Duodenal mucosa (tissue), 2 donors: ENCODE measurements around the gene CARMIL1.

Experiments
- H3K27ac ChIP-seq: one replicate; pipeline ENCODE4 v1.7.0; 2013; ENCODE audit warnings: low read depth, low read length
- H3K27me3 ChIP-seq, 2 donors: one replicate each; pipeline ENCODE4 v1.7.0; 2013; ENCODE audit warnings: low read length in 2 of 2, control low read depth in 1 of 2; ENCODE audit not compliant: insufficient read depth in 2 of 2, control insufficient read depth in 1 of 2
- H3K36me3 ChIP-seq, 2 donors: one replicate each; pipeline ENCODE4 v1.7.0; 2013; ENCODE audit warnings: low read length in 2 of 2, control low read depth in 1 of 2; ENCODE audit not compliant: insufficient read depth in 2 of 2, control insufficient read depth in 1 of 2
- H3K4me1 ChIP-seq, 2 donors: one replicate each; pipeline ENCODE4 v1.7.0; 2013; ENCODE audit warnings: low read length in 2 of 2, control low read depth in 1 of 2; ENCODE audit not compliant: insufficient read depth in 2 of 2, control insufficient read depth in 1 of 2
- H3K4me3 ChIP-seq, 2 donors: one replicate each; pipeline ENCODE4 v1.7.0; 2013; ENCODE audit warnings: low read length in 2 of 2, low read depth in 1 of 2
- H3K9ac ChIP-seq, 2 donors: one replicate each; pipeline ENCODE4 v1.7.0; 2013; ENCODE audit warnings: low read length in 2 of 2, low read depth in 1 of 2
- H3K9me3 ChIP-seq, 2 donors: one replicate each; pipeline ENCODE4 v1.7.0; 2013; ENCODE audit warnings: low read length in 2 of 2, control low read depth in 1 of 2; ENCODE audit not compliant: control insufficient read depth in 1 of 2

Gene CARMIL1

DNA sequence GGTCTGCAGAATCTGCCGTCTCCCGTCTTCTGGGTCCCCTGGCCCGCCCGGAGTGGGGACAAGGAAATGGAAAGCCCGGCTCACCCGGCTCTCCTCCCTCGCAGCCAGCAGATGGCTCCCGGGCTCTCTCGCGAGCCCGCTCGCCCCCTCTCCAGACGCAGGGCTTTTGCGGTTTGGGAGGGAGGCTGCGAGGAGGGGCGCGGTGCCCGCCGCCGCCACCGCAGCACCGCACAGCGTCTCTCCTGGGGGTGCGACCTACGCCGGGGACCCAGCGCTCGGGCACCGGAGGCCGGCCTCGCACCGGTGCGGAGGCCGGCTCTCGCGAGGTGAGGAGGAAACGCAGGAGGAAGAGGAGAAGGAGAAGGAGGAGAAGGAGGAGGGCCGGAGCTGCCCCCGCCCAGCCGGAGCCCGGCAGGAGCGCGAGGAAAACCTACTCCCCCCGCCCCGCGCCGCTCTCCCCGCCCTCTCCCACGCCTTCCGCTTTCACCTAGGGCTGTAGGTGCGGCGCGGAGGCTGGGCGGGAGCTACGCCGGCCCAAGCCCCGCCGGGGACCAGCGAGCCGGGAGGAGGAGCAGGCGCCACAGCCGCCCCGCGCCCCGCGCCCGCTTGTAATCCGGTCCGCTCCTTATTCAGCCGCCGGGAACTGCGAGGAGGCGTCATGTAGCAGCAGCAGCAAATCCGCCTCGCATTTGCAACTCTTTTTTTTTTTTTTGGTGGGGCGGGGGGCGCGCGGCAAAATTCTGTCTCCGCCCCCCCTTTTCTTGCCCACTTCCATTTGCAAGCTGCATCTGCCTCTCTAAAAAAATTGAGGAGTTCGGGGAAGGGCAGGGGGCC, at the start of gene CARMIL1:
CARMIL1 (plus strand) TSS at position 461 of the 834 bp plus-strand sequence. CDS start 422 bp downstream, outside the sequence.
- Histone ChIP-seq H3K27me3 (no peaks in the 10 kb centered on the region), H3K9ac (peak within 1 kb of the TSS; percentile 89 to 93), H3K9me3 (no peaks in the 10 kb centered on the region), H3K27ac (peak within 1 kb of the TSS; percentile 82), H3K36me3 (no peaks in the 10 kb centered on the region), H3K4me3 (peak within 1 kb of the TSS; percentile 91 to 92), H3K4me1 (peaks cover 25 to 35% of the 10 kb centered on the region in 2 donors)

DNA sequence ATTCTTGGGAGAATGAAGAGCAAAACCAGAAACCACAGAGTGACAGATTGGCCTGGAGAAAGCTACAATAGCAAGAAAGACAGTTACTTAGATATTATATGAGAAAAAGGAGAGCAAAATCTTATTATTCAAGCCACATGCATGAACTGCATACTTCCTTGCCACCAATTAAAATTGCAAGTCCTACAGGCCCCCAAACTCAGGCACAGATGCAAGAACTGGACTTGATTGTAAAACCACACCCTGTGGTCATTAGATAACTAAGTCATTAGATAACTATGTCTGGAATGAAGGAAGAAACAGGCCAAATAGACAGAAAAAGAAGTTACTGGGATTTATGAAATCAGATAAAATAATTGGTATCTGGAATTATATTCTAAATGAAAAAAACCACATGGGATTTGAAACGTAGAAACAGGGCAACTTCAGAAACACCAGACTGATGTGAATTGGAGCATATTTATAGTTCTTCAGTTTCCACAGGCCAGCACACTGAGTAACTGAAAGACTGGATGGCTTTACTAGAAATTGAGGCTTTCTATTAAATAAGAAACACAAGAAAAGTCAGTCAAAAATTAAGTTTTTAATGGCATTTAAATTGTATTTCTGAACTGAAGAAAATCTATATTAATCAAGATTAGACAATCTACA, 49.4 kb upstream of the CARMIL1 start:
- no peak overlapping the region for H3K27ac ChIP-seq
- no peak overlapping the region for H3K4me3 ChIP-seq
- H3K4me1 ChIP-seq: no peaks in the 10 kb centered on the region
- H3K27me3 ChIP-seq: no peaks in the 10 kb centered on the region
- H3K9ac ChIP-seq: no peak overlapping the region
- no peaks in the 10 kb centered on the region for H3K9me3 ChIP-seq
- H3K36me3 ChIP-seq: no peaks in the 10 kb centered on the region

DNA sequence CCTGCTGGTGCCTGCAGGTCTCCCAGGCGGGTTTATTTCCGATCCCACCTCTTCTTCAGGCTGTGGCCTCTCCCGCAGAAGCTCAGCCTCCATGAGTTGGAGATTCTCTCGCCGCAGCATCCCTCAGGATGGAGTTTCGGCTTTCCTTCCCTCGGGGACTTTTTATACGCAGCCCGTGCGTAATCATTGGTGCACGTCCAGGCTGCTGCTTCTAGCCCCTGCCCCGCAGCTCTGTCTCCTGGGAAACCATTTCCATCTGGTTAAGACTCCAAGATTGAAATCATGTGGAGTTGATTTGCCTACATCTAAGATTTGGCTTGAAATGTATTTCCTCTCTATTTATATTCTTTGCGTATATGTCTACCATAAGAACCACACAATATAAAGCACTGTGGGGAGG, 46.7 kb upstream of the CARMIL1 start:
- H3K4me3 ChIP-seq: no peak overlapping the region
- no peaks in the 10 kb centered on the region for H3K9me3 ChIP-seq
- no peak overlapping the region for H3K27ac ChIP-seq
- H3K9ac ChIP-seq: no peak overlapping the region
- H3K36me3 ChIP-seq: no peaks in the 10 kb centered on the region
- no peaks in the 10 kb centered on the region for H3K27me3 ChIP-seq
- no peaks in the 10 kb centered on the region for H3K4me1 ChIP-seq

DNA sequence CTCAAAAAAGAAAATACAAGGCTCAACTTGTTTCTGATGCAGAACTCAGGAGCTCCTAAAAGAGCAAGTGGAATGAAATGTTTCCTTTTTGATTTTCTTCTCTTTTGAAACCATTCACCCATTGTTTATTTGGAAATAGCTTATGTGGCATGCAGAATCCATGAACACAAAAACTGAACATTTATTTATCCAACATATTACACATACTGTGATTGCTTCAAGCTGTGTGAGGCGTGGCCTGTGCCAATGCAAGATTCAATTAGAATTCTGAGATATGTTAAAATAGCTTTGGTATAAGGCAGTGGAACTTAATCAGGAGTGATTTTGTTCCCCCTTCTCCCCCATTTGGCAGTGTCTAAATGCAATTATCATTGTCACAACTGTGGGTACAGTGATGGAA, 45.9 kb upstream of the CARMIL1 start:
- Histone ChIP-seq H3K9me3 (no peaks in the 10 kb centered on the region), H3K4me1 (no peaks in the 10 kb centered on the region), H3K36me3 (no peaks in the 10 kb centered on the region), H3K27me3 (no peaks in the 10 kb centered on the region), H3K27ac (no peak overlapping the region), H3K4me3 (no peak overlapping the region), H3K9ac (no peak overlapping the region)

DNA sequence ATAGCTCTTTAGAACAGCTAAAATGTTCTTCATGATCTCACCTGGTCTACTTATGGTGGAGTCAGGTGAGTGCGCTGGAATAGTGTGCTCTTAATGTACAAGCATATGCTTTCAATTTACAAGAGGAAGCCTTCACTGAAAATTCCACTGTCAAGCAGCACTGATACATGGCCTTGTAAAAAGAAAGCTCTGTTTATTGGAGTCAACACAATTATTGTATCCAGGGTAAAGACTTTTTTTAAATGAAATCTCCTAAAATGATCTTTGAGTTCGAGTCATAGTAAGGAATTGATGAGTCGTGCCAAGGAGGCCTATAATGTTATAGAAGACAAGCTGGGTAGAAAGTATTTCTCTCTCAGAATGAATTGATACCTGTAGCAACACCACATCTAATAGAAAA, 41.6 kb upstream of the CARMIL1 start:
- H3K27ac ChIP-seq: no peak overlapping the region
- no peak overlapping the region for H3K9ac ChIP-seq
- no peak overlapping the region for H3K4me3 ChIP-seq
- no peaks in the 10 kb centered on the region for H3K4me1 ChIP-seq
- H3K36me3 ChIP-seq: no peaks in the 10 kb centered on the region
- H3K9me3 ChIP-seq: no peaks in the 10 kb centered on the region
- H3K27me3 ChIP-seq: no peaks in the 10 kb centered on the region

DNA sequence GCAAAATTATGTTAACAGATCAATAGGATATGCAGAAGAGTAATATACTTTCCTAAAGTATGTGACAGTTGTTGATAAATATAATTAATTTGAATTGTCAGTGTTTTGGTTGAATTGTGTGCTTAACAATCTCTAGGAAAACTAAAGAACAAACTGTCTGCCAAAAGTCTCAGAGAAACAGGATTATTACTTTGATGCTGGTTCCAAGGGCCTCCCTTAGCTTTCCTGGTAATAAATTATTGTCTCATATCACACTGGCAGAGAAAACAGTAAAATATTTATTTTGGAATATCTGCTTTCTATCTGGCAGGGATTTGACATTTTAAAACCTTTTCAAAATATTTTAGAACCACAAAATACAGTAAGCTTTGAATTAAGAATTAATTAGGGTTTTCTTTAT, 40.1 kb upstream of the CARMIL1 start:
- H3K27ac ChIP-seq: no peak overlapping the region
- H3K4me1 ChIP-seq: no peaks in the 10 kb centered on the region
- H3K27me3 ChIP-seq: no peaks in the 10 kb centered on the region
- H3K4me3 ChIP-seq: no peak overlapping the region
- no peaks in the 10 kb centered on the region for H3K9me3 ChIP-seq
- H3K9ac ChIP-seq: no peak overlapping the region
- no peaks in the 10 kb centered on the region for H3K36me3 ChIP-seq

DNA sequence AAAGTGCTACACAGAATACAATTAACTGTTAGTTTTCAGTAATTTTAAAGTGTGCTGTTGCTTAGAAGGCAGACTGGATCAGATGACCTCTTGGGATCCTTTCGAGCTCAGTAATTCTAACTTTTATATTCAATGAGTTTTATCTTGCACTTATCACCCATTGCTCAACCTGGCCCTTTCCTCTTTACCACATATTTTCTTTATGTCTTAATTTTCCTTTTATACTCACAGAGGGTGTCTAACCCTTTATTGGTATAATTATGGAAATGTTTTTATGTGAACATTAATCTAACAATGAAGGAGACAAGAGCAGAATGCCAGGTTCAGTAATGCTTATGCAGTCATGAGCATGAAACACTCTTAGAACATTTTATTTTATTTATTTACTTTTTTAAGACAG, 39.7 kb upstream of the CARMIL1 start:
- H3K9ac ChIP-seq: no peak overlapping the region
- H3K4me1 ChIP-seq: no peaks in the 10 kb centered on the region
- no peaks in the 10 kb centered on the region for H3K9me3 ChIP-seq
- H3K27ac ChIP-seq: no peak overlapping the region
- H3K4me3 ChIP-seq: no peak overlapping the region
- H3K27me3 ChIP-seq: no peaks in the 10 kb centered on the region
- H3K36me3 ChIP-seq: no peaks in the 10 kb centered on the region

DNA sequence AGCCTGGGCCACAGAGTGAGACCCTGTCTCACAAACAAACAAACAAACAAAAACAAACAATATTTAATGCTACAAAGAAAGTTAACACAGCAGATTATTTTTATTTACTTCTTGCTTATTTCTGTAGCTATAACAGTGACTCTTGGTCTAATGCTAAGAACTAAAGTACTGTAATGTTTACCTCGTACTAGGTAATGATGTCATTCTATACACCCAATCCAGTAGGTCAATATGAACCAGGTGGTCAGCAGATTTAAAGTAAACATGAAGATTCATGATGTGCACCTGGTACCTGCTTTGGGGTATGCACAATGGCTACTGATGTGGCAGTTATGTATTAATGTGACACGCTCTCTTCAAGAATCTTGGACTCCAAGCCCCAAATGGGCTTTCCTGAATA, 36.6 kb upstream of the CARMIL1 start:
- Histone ChIP-seq H3K27ac (no peak overlapping the region), H3K9me3 (no peaks in the 10 kb centered on the region), H3K9ac (no peak overlapping the region), H3K27me3 (peaks cover 0 to 2% of the 10 kb centered on the region in 2 donors), H3K4me3 (no peak overlapping the region), H3K36me3 (no peaks in the 10 kb centered on the region), H3K4me1 (no peaks in the 10 kb centered on the region)

DNA sequence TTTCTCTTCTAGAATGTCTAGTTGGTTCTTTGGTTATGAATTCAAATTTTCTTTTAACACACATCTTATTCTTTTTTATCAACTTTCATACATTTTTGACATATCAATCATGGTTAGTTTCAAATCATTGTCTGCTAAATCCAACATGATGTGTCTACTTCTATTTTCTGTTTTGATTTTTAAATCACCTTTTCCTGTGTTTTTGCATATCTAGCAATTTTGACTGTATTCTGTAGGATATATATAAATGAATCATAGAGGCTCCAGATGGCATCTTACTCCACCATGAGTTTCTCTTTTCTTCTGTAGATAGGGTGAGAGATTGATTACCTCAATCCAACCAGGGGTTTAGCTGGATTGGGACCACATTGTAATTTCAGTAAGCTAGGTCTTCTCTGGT, 34.3 kb upstream of the CARMIL1 start:
- no peaks in the 10 kb centered on the region for H3K4me1 ChIP-seq
- H3K27me3 ChIP-seq: peaks cover 0 to 2% of the 10 kb centered on the region in 2 donors
- H3K4me3 ChIP-seq: no peak overlapping the region
- no peak overlapping the region for H3K9ac ChIP-seq
- no peak overlapping the region for H3K27ac ChIP-seq
- no peaks in the 10 kb centered on the region for H3K9me3 ChIP-seq
- no peaks in the 10 kb centered on the region for H3K36me3 ChIP-seq

DNA sequence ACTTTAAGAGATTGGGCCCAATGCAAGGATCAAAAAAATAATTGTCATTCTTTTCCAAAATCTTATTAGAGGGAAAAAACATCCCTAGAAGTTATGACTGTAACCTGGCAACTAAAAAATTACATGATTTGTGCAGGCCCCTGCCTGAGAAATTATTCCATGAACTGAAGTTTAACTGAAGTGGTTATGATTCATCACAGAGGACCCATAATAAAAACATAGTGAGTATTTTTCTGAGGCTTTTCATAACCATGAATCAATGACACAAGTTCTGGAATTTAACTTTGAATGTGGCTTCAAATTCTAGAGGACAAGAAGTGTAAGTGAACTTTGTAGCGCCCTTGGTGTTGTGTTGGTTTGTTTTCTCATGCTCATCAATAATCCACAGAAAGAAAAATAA, 31.1 kb upstream of the CARMIL1 start:
- Histone ChIP-seq H3K9me3 (no peaks in the 10 kb centered on the region), H3K27ac (no peak overlapping the region), H3K9ac (no peak overlapping the region), H3K36me3 (no peaks in the 10 kb centered on the region), H3K4me1 (no peaks in the 10 kb centered on the region), H3K27me3 (peaks cover 0 to 2% of the 10 kb centered on the region in 2 donors), H3K4me3 (no peak overlapping the region)
